ENCODE measurements around the gene RELN.

GRCh38 chr7:103865442-103865841 lies 124.0 kb downstream of the RELN start:
- no peak for TF ChIP-seq CTCF (IDR thresholded peaks at IDR 0.05)
- no peak for TF ChIP-seq USF2 (CRISPR knock-in tag; IDR thresholded peaks at IDR 0.05)
